Measurements from ENCODE around the gene ANKS1A.

ANKS1A gene

GRCh38 chr6:34984416-34984815 lies 95.4 kb downstream of the ANKS1A start:
- no peak overlapping the region for H3K27ac ChIP-seq
- TF ChIP-seq CTCF (conservative IDR thresholded peaks at IDR 0.05), result no peak

GRCh38 chr6:34985236-34985635 lies 96.2 kb downstream of the ANKS1A start:
- no peak for TF ChIP-seq CTCF (conservative IDR thresholded peaks at IDR 0.05)
- H3K27ac ChIP-seq, result no peak overlapping the region

GRCh38 chr6:34986845-34987246 lies 97.8 kb downstream of the ANKS1A start:
- peak; percentile 86 for TF ChIP-seq CTCF (conservative IDR thresholded peaks at IDR 0.05)
- H3K27ac ChIP-seq, result peak overlapping the region; percentile 22; the same call in 1 of the 2 replicates

GRCh38 chr6:34987506-34987905 lies 98.5 kb downstream of the ANKS1A start:
- peak overlapping the region; percentile 22; the same call in 1 of the 2 replicates for H3K27ac ChIP-seq
- TF ChIP-seq CTCF (conservative IDR thresholded peaks at IDR 0.05), result no peak

- no peak overlapping the region for H3K27ac ChIP-seq
- no peak for TF ChIP-seq CTCF (conservative IDR thresholded peaks at IDR 0.05)
These were observed 102.0 kb downstream of the ANKS1A start for GRCh38 chr6:34990971-34991560.

- no peak for TF ChIP-seq CTCF (conservative IDR thresholded peaks at IDR 0.05)
- no peak overlapping the region for H3K27ac ChIP-seq
These were observed 103.3 kb downstream of the ANKS1A start for GRCh38 chr6:34992376-34992775.

GRCh38 chr6:34993213-34993612 lies 104.2 kb downstream of the ANKS1A start:
- no peak overlapping the region for H3K27ac ChIP-seq
- no peak for TF ChIP-seq CTCF (conservative IDR thresholded peaks at IDR 0.05)
